ENCODE results near the gene PXDN.

DNA sequence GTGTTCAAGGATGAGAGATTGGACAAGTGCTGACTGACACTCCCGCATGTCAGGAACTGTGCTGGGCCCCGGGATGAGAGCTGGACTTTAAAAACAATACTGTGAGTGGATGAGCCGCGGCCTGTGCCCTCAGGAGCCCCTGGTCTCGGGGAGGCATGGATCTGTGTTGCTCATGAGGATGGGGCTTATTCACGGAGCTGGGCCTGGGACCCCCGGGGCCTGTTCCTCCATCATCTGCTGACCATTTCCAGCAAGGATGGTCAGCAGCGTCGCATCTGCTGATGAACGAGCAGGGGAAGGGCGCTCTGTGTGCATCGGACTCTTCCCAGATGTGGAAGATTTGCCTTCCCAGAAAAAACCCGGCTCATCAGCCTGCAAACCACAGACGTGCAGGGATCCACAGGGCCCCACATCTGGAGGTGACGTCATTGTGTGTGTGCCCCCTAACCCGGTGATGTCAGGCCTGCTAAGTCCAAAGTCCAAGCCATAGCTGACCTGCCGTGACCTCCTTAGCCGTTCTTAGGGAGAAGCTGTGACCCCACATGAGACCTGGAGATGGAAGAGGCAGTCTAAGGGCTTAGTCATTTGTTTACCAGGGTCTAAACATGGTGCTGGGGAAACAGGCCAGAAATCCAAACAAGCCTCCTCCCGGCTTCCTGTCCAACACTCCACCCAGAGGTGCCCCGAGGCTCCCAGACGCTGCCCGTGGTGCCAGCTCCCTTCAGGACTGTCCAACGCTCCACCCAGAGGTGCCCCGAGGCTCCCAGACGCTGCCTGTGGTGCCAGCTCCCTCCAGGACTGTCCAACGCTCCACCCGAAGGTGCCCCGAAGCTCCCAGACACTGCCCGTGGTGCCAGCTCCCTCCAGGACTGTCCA is 143.9 kb downstream of the PXDN start:
- TF ChIP-seq, protein P1, sequence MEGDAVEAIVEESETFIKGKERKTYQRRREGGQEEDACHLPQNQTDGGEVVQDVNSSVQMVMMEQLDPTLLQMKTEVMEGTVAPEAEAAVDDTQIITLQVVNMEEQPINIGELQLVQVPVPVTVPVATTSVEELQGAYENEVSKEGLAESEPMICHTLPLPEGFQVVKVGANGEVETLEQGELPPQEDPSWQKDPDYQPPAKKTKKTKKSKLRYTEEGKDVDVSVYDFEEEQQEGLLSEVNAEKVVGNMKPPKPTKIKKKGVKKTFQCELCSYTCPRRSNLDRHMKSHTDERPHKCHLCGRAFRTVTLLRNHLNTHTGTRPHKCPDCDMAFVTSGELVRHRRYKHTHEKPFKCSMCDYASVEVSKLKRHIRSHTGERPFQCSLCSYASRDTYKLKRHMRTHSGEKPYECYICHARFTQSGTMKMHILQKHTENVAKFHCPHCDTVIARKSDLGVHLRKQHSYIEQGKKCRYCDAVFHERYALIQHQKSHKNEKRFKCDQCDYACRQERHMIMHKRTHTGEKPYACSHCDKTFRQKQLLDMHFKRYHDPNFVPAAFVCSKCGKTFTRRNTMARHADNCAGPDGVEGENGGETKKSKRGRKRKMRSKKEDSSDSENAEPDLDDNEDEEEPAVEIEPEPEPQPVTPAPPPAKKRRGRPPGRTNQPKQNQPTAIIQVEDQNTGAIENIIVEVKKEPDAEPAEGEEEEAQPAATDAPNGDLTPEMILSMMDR (IDR thresholded peaks at IDR 0.05), result no peak
- TF ChIP-seq POLR2A (IDR thresholded peaks at IDR 0.05), result no peak
